Embryonic facial prominence (tissue), 1 donor: ENCODE measurements around the gene USP43.
"Not testable (repeated sequence)": the region's sequence is repeated elsewhere in the genome, so short reads cannot be mapped to it uniquely, and the experiment has no call there.

Source experiments
- DNase-seq: peaks from one replicate; pipeline ENCODE4 v3.0.0-alpha.2; 2016; ENCODE audit errors: extremely low spot score

USP43 gene

DNA sequence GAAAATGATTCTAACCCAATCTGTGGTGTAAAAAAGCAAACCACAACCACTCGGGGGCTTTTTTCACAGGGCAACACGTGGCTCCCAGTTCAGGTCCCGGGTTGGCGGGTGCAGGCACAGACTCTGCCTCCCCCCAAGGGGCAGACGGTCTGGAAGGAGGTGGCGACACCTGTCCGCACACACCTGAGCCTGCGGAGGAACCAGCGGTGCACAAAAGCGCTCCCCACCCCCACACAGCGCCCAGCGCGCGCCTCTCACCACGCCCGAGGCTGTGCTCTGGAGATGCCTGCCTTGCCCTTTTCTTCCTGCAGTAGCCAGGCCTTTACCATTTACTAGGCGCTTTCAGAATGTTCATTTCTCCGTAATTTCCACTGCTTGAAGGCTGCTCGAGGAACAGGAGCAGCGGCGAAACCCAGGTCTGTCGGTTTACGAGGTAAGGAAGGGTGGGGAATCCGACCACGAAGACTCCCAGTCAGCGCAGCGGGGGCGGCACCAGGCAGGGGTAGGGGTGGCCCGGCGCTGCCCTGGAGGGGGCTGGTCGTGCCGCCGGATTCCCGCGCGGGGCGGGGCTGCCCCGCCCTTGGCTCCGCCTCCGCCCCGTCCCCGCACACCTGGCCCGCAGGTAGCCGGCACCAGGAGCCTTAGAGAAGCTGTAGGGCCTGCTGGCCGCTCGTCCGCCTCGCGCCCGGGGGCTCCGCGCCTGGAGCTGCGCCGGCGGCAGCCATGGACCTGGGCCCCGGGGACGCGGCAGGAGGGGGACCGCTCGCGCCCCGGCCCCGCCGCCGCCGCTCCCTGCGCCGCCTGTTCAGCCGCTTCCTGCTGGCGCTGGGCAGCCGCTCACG, at the start of gene USP43:
TSS of gene USP43 (plus strand) at position 608 of the 842 bp plus-strand sequence. CDS start at position 724, 116 bp downstream.
- no peak for DNase-seq

DNA sequence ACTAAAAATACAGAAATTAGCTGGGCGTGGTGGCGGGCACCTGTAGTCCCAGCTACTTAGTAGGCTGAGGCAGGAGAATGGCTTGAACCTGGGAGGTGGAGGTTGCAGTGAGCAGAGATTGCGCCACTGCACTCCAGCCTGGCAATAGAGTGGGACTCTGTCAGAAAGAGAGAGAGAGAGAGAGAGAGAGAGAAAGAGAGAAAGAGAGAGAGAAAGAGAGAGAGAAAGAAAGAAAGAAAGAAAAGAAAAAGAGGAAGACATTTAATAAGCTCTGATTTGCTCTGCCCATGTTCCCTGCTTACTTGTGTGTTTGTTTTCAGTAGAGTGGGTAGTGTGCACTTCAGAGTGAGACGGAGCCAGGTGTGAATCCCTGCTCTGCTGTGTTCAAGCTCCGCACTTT, 47.7 kb upstream of the USP43 start:
- DNase-seq: not testable (repeated sequence)

DNA sequence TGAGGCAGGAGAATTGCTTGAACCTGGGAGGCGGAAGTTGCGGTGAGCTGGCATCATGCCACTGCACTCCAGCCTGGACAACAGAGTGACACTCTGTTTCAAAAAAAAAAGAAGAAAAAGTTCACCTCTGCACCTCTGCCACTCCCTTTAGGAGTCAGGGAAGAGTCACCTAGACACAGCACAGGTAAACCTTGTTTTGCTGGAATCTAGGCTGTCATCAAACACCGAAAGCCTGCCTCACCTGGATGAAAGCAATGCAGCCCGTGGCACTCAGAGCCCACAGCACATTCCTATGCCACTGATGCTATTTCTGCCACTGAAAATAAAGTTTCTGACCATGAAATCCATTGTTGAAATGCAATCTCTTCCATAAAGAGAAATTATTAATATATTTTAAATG, 46.7 kb upstream of the USP43 start:
- no peak for DNase-seq

DNA sequence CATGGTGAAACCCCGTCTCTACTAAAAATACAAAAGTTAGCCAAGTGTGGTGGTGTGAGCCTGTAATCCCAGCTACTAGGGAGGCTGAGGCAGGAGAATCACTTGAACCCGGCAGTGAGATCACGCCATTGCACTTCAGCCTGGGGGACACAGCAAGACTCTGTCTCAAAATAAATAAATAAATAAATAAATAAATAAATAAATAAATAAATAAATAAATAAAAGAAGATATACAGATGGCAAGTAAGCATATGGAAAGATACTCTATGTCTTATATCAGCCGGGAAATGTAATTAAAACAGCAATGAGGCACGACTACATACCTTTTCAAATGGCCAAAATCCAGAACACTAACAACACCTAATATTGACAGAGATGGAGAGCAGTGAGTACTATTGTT, 40.7 kb upstream of the USP43 start:
- not testable (repeated sequence) for DNase-seq

GRCh38 chr17:9606453-9606852, 38.9 kb upstream of the USP43 start:
- no peak for DNase-seq

GRCh38 chr17:9607058-9607457, 38.3 kb upstream of the USP43 start:
- not testable (repeated sequence) for DNase-seq

DNA sequence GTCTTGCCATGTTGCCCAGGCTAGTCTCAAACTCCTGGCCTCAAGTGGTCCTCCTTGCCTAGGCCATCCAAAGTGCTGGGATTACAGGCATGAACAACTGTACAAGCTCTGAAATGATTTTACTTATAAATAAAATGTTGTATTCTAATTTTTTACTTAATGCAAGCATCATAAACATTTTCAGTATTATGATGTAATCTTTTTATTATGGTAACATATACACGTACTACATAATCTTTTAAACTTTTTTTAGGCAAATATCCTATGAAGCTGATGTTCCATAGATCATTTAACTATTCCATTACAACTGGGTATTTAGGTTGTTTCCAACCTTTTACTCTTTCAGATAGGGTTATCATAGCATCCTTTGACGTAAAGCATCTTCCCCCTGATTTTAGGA, 33.8 kb upstream of the USP43 start:
- DNase-seq: no peak

DNA sequence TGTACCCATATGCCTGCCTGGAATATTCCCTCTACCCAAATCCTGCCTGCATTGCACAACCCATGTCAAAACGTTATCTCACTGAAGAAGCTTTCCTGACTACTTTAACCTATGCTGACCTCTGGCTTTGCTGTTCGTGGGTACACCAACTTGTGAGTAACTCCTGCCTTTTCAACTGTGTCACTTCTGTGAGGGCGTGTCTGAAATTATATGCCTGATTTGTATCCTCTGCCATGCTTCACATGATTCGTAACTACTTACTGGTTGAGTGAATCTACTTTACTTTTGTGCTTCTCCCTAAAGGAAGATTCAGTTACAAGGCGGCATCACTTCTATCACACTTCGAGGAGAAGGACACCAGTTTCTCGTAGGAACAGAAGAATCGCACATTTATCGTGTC, 33.3 kb upstream of the USP43 start:
- no peak for DNase-seq

DNA sequence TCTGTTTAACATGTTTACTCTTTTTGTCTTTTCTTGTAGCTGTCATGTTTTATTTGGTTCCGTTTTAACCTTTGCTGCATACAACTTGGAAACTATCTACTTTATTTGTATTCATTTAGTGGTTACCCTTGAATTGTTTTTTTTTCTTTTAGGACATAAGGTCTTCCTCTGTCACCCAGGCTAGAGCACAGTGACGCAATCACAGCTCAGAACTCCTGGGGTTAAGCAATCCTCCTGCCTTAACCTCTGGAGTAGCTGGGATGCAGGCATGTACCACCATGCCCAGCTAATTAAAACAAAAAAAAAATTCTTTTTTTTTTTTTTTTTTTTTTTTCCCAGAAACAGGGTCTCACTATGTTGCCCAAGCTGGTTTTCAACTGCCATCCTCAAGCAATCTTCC, 29.8 kb upstream of the USP43 start:
- no peak for DNase-seq

- no peak for DNase-seq
Measured at GRCh38 chr17:9622961-9623360, 22.4 kb upstream of the USP43 start.

- DNase-seq: no peak
Measured at GRCh38 chr17:9628509-9628908, 16.8 kb upstream of the USP43 start.

- DNase-seq: no peak
Measured at GRCh38 chr17:9632741-9633140, 12.6 kb upstream of the USP43 start.

GRCh38 chr17:9635340-9635739, 10.0 kb upstream of the USP43 start:
- DNase-seq: no peak

DNA sequence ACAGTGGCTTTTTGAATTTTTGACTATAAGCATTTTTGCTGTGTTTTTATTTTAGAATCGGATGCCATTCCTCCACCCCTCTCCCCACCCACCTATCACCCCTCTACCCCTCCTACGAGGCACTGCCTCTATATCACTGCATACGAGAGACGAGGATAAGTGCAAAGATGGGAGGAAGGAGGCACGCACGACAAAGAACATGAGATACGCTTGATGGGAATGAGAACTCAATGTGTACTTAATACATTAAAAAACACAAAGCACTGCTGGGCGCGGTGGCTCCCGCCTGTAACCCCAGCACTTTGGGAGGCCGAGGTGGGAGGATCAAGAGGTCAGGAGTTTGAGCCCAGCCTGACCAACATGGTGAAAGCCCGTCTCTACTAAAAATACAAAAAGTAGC, 8.8 kb upstream of the USP43 start:
- no peak for DNase-seq

DNA sequence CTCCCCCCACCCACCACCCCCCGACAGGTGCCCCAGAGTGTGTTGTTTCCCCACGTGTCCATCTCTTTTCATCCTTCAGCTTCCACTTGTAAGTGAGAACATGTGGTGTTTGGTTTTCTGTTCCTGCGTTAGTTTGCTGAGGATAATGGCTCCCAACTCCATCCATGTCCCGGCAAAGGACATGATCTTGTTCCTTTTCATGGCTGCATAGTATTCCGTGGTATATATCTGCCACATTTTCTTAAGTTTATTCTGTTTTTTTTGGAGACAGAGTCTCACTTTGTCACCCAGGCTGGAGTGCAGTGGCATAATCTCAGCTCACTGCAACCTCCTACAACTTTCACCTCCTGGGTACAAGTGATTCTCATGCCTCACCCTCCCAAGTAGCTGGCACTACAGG, 4.9 kb upstream of the USP43 start:
- DNase-seq: not testable (repeated sequence)

GRCh38 chr17:9643611-9644010, 1.7 kb upstream of the USP43 start:
- no peak for DNase-seq

GRCh38 chr17:9645851-9646545, 681 bp downstream of the USP43 start:
- DNase-seq: no peak

GRCh38 chr17:9646546-9646885, 1.2 kb downstream of the USP43 start:
- DNase-seq: no peak

DNA sequence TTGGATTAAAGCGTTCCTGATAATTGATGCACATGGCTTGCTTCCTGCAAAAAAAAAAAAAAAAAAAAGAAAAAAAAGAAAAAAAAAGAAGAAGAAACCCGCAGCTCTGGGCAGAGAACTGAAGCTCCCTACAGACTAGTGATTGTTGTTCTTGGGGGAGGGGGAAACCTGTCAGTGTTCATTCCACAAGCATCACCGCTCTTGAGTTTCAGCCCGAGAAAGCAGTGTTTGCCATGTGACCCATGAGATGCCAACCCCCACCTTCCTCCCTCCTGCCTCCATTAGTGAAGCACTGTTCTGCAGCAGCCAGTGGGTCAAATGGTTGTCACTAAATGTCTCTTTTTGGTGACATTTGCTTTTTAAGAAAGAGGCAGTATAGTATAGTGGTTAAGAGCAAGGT, 1.7 kb downstream of the USP43 start:
- no peak for DNase-seq

DNA sequence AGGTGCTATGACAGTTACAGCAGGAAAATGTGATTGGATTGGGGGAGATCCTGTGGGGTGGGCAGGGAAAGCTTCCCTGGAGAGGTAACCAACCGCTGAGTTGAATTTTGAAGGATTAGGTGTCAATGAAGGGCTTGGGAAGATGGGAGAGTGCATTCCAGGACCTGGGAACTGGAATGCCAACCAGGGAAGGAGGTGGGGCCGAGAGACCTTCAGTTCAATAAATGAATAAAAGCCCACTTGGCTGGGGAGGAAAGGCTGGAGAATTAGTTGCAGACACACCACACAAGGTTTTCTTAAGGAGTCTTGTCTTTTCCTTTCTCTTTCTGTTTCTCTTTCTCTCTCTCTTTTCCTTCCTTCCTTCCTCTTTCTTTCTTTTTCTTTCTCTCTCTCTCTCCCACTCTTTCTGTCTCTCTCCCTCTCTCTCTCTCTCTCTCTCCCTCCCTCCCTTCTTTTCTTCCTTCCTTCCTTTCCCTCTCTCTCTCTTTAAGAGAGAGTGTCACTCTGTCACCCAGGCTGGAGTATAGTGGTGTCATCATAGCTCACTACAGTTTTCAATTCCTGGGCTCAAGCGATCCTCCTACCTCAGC, 3.3 kb downstream of the USP43 start:
- DNase-seq: no peak

- no peak for DNase-seq
Measured at GRCh38 chr17:9658593-9659211, 13.4 kb downstream of the USP43 start.

GRCh38 chr17:9661027-9661426, 15.7 kb downstream of the USP43 start:
- DNase-seq: no peak

DNA sequence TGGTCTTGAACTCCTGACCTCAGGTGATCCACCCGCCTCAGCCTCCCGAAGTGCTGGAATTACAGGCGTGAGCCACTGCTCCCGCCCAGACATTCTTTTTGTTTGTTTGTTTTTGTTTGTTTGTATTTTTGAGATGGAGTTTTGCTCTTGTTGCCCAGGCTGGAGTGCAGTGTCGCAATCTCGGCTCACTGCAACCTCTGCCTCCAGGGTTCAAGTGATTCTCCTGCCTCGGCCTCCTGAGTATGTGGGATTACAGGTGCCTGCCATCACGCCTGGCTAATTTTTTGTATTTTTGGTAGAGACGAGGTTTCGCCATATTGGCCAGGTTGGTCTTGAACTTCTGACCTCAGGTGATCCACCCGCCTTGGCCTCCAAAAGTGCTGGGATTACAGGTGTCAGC, 18.2 kb downstream of the USP43 start:
- not testable (repeated sequence) for DNase-seq
